Neural cell (in vitro differentiated cells): Measurements from ENCODE around the gene GRIK3. TPM values are rescaled to one million over a fixed set of nuclear protein-coding genes. Genes with fewer than 3 reads are reported as not detected.

Source experiments
- H2AFZ ChIP-seq: fragments of 200-600, 300-800 bp; sonication (generic), shearing (Covaris generic); 2 replicates; pipeline ENCODE4 v1.6.0; 2014; ENCODE audit warnings: low read depth, mild to moderate bottlenecking, antibody characterized with exemption, low read length, moderate library complexity
- H3F3A ChIP-seq: fragments of 200-600 bp; shearing (Covaris generic); 2 replicates; pipeline ENCODE4 v1.6.1; 2016; ENCODE audit warnings: mild to moderate bottlenecking, moderate library complexity, mixed read lengths, antibody characterized with exemption, low read length; ENCODE audit not compliant: insufficient read depth, poor library complexity, severe bottlenecking
- H3K27ac ChIP-seq: fragments of 200-600, 300-800 bp; sonication (generic), shearing (Covaris generic); 2 replicates; pipeline ENCODE4 v1.5.1; 2014; ENCODE audit warnings: mild to moderate bottlenecking, low read length, moderate library complexity
- H3K27me3 ChIP-seq: fragments of 300-800, 200-600 bp; sonication (generic), shearing (Covaris generic); 2 replicates; pipeline ENCODE4 v1.6.0; 2014; ENCODE audit warnings: mild to moderate bottlenecking, low read depth, low read length, moderate library complexity; ENCODE audit not compliant: insufficient read depth
- H3K36me3 ChIP-seq: fragments of 300-800, 200-600 bp; sonication (generic), shearing (Covaris generic); 2 replicates; pipeline ENCODE4 v1.5.1; 2014; ENCODE audit warnings: mild to moderate bottlenecking, antibody characterized with exemption, low read length, moderate library complexity; ENCODE audit not compliant: insufficient read depth
- H3K4me2 ChIP-seq: fragments of 300-800, 200-600 bp; sonication (generic), shearing (Covaris generic); 2 replicates; pipeline ENCODE4 v1.6.0; 2014; ENCODE audit warnings: mild to moderate bottlenecking, low read length
- H3K4me3 ChIP-seq: fragments of 300-800, 200-600 bp; sonication (generic), shearing (Covaris generic); 2 replicates; pipeline ENCODE4 v1.5.1; 2014; ENCODE audit warnings: mild to moderate bottlenecking, low read length, moderate library complexity
- H3K79me2 ChIP-seq: fragments of 200-600 bp; shearing (Covaris generic); replicated peaks from 2 replicates; pipeline ENCODE4 v1.6.0; 2014; ENCODE audit warnings: mild to moderate bottlenecking, low read length, moderate library complexity; ENCODE audit not compliant: insufficient read depth
- H3K9ac ChIP-seq: fragments of 300-800, 200-600 bp; sonication (generic), shearing (Covaris generic); 2 replicates; pipeline ENCODE4 v1.6.1; 2016; ENCODE audit warnings: mild to moderate bottlenecking, low read length, mixed read lengths
- H3K9me2 ChIP-seq: fragments of 200-600 bp; shearing (Covaris generic); 2 replicates; pipeline ENCODE4 v1.6.1; 2016; ENCODE audit warnings: mild to moderate bottlenecking, low read length, mixed read lengths; ENCODE audit not compliant: insufficient read depth
- H3K9me3 ChIP-seq: fragments of 200-600, 300-800 bp; sonication (generic), shearing (Covaris generic); 2 replicates; pipeline ENCODE4 v1.6.1; 2016; ENCODE audit warnings: mild to moderate bottlenecking, mixed run types, low read length, moderate library complexity, mixed read lengths
- H4K20me1 ChIP-seq: fragments of 200-600 bp; shearing (Covaris generic); 2 replicates; pipeline ENCODE4 v1.6.1; 2016; ENCODE audit warnings: mild to moderate bottlenecking, mixed run types; ENCODE audit not compliant: insufficient read depth
- EP300 ChIP-seq: fragments of 450-650 bp; conservative IDR thresholded peaks from 2 replicates; pipeline ENCODE4 v1.6.1; 2014; ENCODE audit warnings: antibody characterized with exemption, mild to moderate bottlenecking, moderate library complexity; ENCODE audit not compliant: poor library complexity, severe bottlenecking
- EZH2 ChIP-seq: fragments of 200-600, 300-800 bp; shearing (Covaris generic), sonication (generic); IDR thresholded peaks from 2 replicates; pipeline ENCODE4 v1.6.1; 2014; ENCODE audit warnings: antibody characterized with exemption, low read length, borderline replicate concordance, mild to moderate bottlenecking; ENCODE audit not compliant: insufficient read depth, poor library complexity, severe bottlenecking
- MXI1 ChIP-seq: fragments of 450-650 bp; conservative IDR thresholded peaks from 2 replicates; pipeline ENCODE4 v1.6.1; 2014; ENCODE audit warnings: antibody characterized with exemption, mild to moderate bottlenecking; ENCODE audit not compliant: poor library complexity, severe bottlenecking
- POLR2AphosphoS5 ChIP-seq: IDR thresholded peaks from 2 replicates; pipeline ENCODE4 v1.6.1; 2012
- RAD21 ChIP-seq: fragments of 450-650 bp; conservative IDR thresholded peaks from 2 replicates; pipeline ENCODE4 v1.6.1; 2014; ENCODE audit warnings: antibody characterized with exemption, mild to moderate bottlenecking, moderate library complexity
- SMC3 ChIP-seq: fragments of 450-650 bp; conservative IDR thresholded peaks from 2 replicates; pipeline ENCODE4 v1.6.1; 2014; ENCODE audit warnings: antibody characterized with exemption, mild to moderate bottlenecking, moderate library complexity; ENCODE audit not compliant: poor library complexity
- TAF1 ChIP-seq: IDR thresholded peaks from 2 replicates; pipeline ENCODE4 v1.6.1; 2012; ENCODE audit warnings: low read depth
- polyA plus RNA-seq: library from polyadenylated mRNA; depleted of rRNA; stranded (reverse); fragments of >200 nt; gene quantifications from 2 replicates; pipeline ENCODE4 v1.2.3, GENCODE V29; 2014
- TF ChIP-seq, protein P1 (sequence below): IDR thresholded peaks from 2 replicates; pipeline ENCODE4 v1.6.1; 2012; ENCODE audit warnings: borderline replicate concordance
- TF ChIP-seq, protein P2 (sequence below): fragments of 450-650 bp; IDR thresholded peaks from 2 replicates; pipeline ENCODE4 v1.5.1; 2014; ENCODE audit warnings: antibody characterized with exemption, mild to moderate bottlenecking, moderate library complexity; ENCODE audit not compliant: poor library complexity, severe bottlenecking

Gene GRIK3
- polyA plus RNA-seq, 1 donor from 2014 or later: 5.0 TPM

DNA sequence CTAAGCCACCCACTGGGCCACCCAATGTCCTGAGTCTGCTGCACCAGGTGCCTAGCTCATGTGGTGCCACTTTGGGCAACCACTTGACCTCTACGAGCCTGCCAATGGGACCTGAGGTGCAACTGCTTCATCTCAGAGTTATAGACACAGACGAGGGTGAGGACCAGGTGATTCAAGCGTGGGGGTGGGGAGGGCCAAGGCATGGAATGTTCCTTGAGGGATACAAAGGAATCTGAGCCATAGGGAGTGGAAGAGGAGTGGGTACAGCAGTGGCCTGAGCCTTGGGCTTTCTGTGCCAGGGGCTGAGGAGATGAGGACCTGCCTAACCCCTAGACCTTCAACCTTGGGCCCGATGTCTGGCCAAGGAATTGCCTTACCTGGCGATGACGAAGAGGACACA is 209.1 kb downstream of the GRIK3 start:
- H4K20me1 ChIP-seq: no peaks in the 10 kb centered on the region
- H3K4me2 ChIP-seq: no peak overlapping the region
- H3F3A ChIP-seq: no peaks in the 10 kb centered on the region
- H3K9me3 ChIP-seq: no peaks in the 10 kb centered on the region
- no peaks in the 10 kb centered on the region for H3K27me3 ChIP-seq
- no peaks in the 10 kb centered on the region for H3K9me2 ChIP-seq
- no peak overlapping the region for H3K9ac ChIP-seq
- H2AFZ ChIP-seq: no peak overlapping the region
- no peaks in the 10 kb centered on the region for H3K79me2 ChIP-seq
- H3K27ac ChIP-seq: no peak overlapping the region
- TF ChIP-seq EZH2: no peak
- TF ChIP-seq TAF1: no peak
- no peak for TF ChIP-seq POLR2AphosphoS5
- no peak for TF ChIP-seq RAD21
- TF ChIP-seq SMC3: no peak
- TF ChIP-seq, protein P1, sequence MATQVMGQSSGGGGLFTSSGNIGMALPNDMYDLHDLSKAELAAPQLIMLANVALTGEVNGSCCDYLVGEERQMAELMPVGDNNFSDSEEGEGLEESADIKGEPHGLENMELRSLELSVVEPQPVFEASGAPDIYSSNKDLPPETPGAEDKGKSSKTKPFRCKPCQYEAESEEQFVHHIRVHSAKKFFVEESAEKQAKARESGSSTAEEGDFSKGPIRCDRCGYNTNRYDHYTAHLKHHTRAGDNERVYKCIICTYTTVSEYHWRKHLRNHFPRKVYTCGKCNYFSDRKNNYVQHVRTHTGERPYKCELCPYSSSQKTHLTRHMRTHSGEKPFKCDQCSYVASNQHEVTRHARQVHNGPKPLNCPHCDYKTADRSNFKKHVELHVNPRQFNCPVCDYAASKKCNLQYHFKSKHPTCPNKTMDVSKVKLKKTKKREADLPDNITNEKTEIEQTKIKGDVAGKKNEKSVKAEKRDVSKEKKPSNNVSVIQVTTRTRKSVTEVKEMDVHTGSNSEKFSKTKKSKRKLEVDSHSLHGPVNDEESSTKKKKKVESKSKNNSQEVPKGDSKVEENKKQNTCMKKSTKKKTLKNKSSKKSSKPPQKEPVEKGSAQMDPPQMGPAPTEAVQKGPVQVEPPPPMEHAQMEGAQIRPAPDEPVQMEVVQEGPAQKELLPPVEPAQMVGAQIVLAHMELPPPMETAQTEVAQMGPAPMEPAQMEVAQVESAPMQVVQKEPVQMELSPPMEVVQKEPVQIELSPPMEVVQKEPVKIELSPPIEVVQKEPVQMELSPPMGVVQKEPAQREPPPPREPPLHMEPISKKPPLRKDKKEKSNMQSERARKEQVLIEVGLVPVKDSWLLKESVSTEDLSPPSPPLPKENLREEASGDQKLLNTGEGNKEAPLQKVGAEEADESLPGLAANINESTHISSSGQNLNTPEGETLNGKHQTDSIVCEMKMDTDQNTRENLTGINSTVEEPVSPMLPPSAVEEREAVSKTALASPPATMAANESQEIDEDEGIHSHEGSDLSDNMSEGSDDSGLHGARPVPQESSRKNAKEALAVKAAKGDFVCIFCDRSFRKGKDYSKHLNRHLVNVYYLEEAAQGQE: no peak
- no peak for TF ChIP-seq EP300
- no peak for TF ChIP-seq MXI1
- TF ChIP-seq, protein P2, sequence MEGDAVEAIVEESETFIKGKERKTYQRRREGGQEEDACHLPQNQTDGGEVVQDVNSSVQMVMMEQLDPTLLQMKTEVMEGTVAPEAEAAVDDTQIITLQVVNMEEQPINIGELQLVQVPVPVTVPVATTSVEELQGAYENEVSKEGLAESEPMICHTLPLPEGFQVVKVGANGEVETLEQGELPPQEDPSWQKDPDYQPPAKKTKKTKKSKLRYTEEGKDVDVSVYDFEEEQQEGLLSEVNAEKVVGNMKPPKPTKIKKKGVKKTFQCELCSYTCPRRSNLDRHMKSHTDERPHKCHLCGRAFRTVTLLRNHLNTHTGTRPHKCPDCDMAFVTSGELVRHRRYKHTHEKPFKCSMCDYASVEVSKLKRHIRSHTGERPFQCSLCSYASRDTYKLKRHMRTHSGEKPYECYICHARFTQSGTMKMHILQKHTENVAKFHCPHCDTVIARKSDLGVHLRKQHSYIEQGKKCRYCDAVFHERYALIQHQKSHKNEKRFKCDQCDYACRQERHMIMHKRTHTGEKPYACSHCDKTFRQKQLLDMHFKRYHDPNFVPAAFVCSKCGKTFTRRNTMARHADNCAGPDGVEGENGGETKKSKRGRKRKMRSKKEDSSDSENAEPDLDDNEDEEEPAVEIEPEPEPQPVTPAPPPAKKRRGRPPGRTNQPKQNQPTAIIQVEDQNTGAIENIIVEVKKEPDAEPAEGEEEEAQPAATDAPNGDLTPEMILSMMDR: no peak
- H3K4me3 ChIP-seq: no peak overlapping the region
- H3K36me3 ChIP-seq: no peaks in the 10 kb centered on the region

DNA sequence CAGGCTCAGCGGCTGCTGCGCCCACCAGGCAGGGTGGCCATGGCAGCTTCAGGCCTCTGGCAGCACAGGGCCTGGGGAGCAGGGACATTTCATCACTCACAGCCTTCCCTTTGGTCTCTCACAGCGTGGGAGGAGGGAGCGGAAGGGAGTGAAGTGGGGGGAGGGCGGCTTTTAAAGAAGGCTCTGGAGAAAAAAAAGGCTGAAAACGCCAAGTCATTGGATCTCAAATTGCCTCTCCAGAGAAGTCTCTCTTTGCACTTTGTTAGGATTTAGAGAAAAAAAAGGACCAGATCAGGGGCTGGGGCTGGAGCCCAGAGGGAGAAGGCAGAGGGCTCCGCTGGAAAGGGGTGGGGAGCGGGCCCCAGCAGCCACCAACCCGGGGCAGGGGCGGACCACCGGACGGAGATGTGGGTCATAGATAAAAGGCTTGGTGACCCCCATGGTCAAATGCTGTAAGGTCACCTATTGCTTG is 209.9 kb downstream of the GRIK3 start:
- Histone ChIP-seq H3K27ac (no peak overlapping the region), H3K36me3 (no peaks in the 10 kb centered on the region), H3K9me2 (no peaks in the 10 kb centered on the region), H3F3A (no peaks in the 10 kb centered on the region), H3K4me2 (no peak overlapping the region), H3K27me3 (no peaks in the 10 kb centered on the region), H4K20me1 (no peaks in the 10 kb centered on the region), H3K9ac (no peak overlapping the region), H3K9me3 (no peaks in the 10 kb centered on the region), H3K79me2 (no peaks in the 10 kb centered on the region), H2AFZ (no peak overlapping the region), H3K4me3 (no peak overlapping the region)
- TF ChIP-seq, protein P2: no peak
- TF ChIP-seq RAD21 (no peak), EZH2 (no peak), MXI1 (no peak), POLR2AphosphoS5 (no peak), TAF1 (no peak), EP300 (no peak), SMC3 (no peak)
- TF ChIP-seq, protein P1: no peak
